Measurements from ENCODE around the gene TLR10. TPM values are rescaled to one million over a fixed set of nuclear protein-coding genes. Genes with fewer than 3 reads are reported as not detected.

Gene TLR10
- total and polyA plus RNA-seq, 9 donors: 0.18 to 0.74 (median 0.38) TPM

DNA sequence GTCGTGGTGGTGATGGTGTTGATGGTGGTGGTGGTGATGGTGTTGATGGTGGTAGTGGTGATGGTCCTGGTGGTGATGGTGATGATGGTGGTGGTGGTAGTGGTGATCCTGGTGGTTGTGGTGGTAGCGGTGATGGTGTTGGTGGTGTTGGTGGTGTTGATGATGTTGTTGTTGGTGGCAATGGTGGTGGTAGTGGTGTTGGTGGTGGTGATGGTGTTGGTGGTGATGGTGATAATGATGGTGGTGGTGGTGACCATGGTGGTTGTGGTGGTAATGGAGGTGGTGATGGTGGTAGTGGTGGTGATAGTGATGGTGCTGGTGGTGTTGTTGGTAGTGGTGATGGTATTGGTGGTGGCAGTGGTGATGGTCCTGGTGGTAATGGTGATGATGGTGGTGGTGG lies 49.1 kb downstream of the TLR10 start:
- no peak overlapping the region for H3K4me3 ChIP-seq (ENCODE audit: low read length)
- H3K4me1 ChIP-seq (ENCODE audit: control insufficient read depth, insufficient read depth, low read length): peaks cover 8% of the 10 kb centered on the region
- H3K9me3 ChIP-seq (replicated peaks; ENCODE audit: control insufficient read depth, low read depth, low read length): no peaks in the 10 kb centered on the region
- no peaks in the 10 kb centered on the region for H3K36me3 ChIP-seq (ENCODE audit: control insufficient read depth, insufficient read depth, low read length)
- no peak overlapping the region for H3K27ac ChIP-seq (ENCODE audit: low read length)
- DNase-seq: no peak
- 87% methylated on average over 2 of the region's 2 CpGs for WGBS (ENCODE audit: insufficient coverage)
- H3K27me3 ChIP-seq (ENCODE audit: control insufficient read depth, insufficient read depth, low read length): no peaks in the 10 kb centered on the region

GRCh38 chr4:38730830-38731646 lies 51.8 kb downstream of the TLR10 start:
- Histone ChIP-seq H3K9me3 (replicated peaks; ENCODE audit: control insufficient read depth, low read depth, low read length) (no peaks in the 10 kb centered on the region), H3K4me1 (ENCODE audit: control insufficient read depth, insufficient read depth, low read length) (peaks cover 8% of the 10 kb centered on the region), H3K27ac (ENCODE audit: low read length) (no peak overlapping the region), H3K4me3 (ENCODE audit: low read length) (no peak overlapping the region), H3K36me3 (ENCODE audit: control insufficient read depth, insufficient read depth, low read length) (no peaks in the 10 kb centered on the region), H3K27me3 (ENCODE audit: control insufficient read depth, insufficient read depth, low read length) (no peaks in the 10 kb centered on the region)
- WGBS (ENCODE audit: insufficient coverage): 25% methylated on average over 4 of the region's 23 CpGs
- peak; percentile 88 for DNase-seq

DNA sequence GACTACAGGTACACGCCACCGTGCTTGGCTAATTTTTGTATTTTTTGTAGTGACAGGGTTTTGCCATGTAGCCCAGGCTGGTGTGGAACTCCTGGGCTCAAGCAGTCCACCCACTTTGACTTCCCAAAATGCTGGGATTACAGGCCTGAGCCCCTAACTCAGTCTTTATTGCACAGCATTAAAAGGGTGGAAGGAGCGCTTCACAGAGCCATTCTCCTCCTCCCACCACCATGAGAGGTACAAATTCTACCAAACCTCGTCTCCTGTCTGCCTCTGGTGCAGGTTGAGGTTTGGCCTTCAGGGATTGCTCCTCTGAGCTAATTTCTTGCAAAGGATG lies 52.3 kb downstream of the TLR10 start:
- WGBS (ENCODE audit: insufficient coverage): 86% methylated on average over 2 of the region's 4 CpGs
- H3K4me3 ChIP-seq (ENCODE audit: low read length): no peak overlapping the region
- H3K9me3 ChIP-seq (replicated peaks; ENCODE audit: control insufficient read depth, low read depth, low read length): no peaks in the 10 kb centered on the region
- H3K36me3 ChIP-seq (ENCODE audit: control insufficient read depth, insufficient read depth, low read length): no peaks in the 10 kb centered on the region
- DNase-seq: no peak
- H3K4me1 ChIP-seq (ENCODE audit: control insufficient read depth, insufficient read depth, low read length): peaks cover 8% of the 10 kb centered on the region
- no peak overlapping the region for H3K27ac ChIP-seq (ENCODE audit: low read length)
- H3K27me3 ChIP-seq (ENCODE audit: control insufficient read depth, insufficient read depth, low read length): no peaks in the 10 kb centered on the region

DNA sequence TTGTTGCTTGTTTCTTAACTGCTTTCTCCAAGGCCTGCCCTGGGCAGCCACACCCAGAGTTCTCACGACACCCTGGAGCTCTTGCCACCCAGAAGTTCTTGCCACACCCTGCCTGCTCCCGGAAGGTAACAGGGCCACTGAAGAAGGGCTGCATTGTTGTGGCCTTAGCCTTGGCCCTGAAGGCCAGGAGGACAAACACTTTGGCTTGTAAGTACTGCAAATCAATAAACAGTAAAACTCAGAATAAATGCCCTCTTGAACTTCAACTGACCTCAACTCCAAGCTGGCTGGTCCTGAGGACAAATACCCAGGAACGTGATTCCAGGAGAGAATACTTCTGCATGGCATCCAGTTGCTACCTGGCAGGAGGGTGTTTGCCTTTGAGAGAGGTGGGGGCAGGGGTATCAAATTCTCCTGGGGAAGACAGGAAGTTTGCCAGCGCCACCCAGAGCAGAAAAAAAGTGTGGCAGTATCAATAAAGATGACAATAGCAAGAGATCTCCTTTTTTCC lies 54.1 kb downstream of the TLR10 start:
- Histone ChIP-seq H3K4me3 (ENCODE audit: low read length) (no peak overlapping the region), H3K9me3 (replicated peaks; ENCODE audit: control insufficient read depth, low read depth, low read length) (no peaks in the 10 kb centered on the region), H3K27me3 (ENCODE audit: control insufficient read depth, insufficient read depth, low read length) (no peaks in the 10 kb centered on the region), H3K36me3 (ENCODE audit: control insufficient read depth, insufficient read depth, low read length) (no peaks in the 10 kb centered on the region), H3K4me1 (ENCODE audit: control insufficient read depth, insufficient read depth, low read length) (peaks cover 8% of the 10 kb centered on the region), H3K27ac (ENCODE audit: low read length) (no peak overlapping the region)
- WGBS (ENCODE audit: insufficient coverage): 92% methylated on average over 3 of the region's 4 CpGs
- DNase-seq: no peak

DNA sequence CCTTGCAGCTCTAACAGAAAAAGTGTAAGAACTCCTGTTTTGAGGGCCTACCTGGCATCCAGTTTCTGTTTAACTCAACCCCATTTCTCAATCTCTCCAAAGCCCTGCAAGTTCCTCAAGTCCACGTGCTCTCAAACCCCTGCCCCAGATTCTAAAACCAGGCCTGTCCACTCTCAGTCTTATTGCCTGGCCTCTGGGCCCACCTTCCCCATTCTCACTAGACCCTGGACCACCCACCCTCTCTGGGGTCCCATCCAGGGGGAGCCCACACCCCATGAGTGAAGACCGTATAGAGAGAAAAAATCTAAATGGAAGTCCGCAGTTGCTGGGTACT lies 58.3 kb downstream of the TLR10 start:
- no peak for DNase-seq
- H3K36me3 ChIP-seq (ENCODE audit: control insufficient read depth, insufficient read depth, low read length): no peaks in the 10 kb centered on the region
- H3K27ac ChIP-seq (ENCODE audit: low read length): no peak overlapping the region
- 80% methylated on average over 3 of the region's 3 CpGs for WGBS (ENCODE audit: insufficient coverage)
- H3K27me3 ChIP-seq (ENCODE audit: control insufficient read depth, insufficient read depth, low read length): no peaks in the 10 kb centered on the region
- no peak overlapping the region for H3K4me3 ChIP-seq (ENCODE audit: low read length)
- no peaks in the 10 kb centered on the region for H3K9me3 ChIP-seq (replicated peaks; ENCODE audit: control insufficient read depth, low read depth, low read length)
- H3K4me1 ChIP-seq (ENCODE audit: control insufficient read depth, insufficient read depth, low read length): no peaks in the 10 kb centered on the region

DNA sequence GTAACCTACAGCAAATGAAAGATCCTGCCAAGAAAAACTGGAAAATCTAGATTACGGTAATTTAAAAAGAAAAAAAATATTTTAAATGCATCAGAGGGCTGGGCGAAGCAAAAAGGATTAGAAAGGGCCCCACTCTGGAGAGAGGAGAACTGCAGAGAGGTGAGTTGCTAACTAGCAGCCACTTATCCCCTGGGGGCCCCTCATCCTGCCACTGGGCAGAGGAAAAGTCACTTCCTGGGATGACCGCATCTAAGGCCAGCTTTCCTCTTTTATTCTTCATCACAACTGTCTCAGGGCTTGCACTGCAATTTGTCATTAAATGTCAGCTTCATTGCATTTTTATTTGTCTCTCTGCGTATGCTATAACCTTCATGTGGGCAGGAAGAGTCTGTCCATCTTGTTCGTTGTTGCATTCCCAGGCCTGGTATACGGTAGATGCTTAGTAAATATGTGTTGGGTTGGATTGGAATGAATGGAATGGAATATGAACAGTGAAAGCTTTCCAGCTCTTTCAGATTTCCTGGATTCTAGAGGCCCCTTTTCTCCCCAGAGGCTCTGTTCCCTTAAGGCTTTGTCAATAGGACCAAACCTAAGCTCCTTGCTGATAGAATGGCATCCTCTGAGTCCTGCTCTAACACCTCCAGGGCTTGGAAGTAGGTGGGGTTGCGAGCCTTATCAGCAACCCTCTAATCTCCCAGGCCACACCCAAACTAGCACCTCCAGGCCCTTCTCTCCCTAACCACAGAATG lies 58.9 kb downstream of the TLR10 start:
- DNase-seq: no peak
- H3K4me3 ChIP-seq (ENCODE audit: low read length): no peak overlapping the region
- H3K9me3 ChIP-seq (replicated peaks; ENCODE audit: control insufficient read depth, low read depth, low read length): no peaks in the 10 kb centered on the region
- no peaks in the 10 kb centered on the region for H3K27me3 ChIP-seq (ENCODE audit: control insufficient read depth, insufficient read depth, low read length)
- no peak overlapping the region for H3K27ac ChIP-seq (ENCODE audit: low read length)
- no peaks in the 10 kb centered on the region for H3K36me3 ChIP-seq (ENCODE audit: control insufficient read depth, insufficient read depth, low read length)
- 47% methylated on average over 3 of the region's 7 CpGs for WGBS (ENCODE audit: insufficient coverage)
- H3K4me1 ChIP-seq (ENCODE audit: control insufficient read depth, insufficient read depth, low read length): no peaks in the 10 kb centered on the region

DNA sequence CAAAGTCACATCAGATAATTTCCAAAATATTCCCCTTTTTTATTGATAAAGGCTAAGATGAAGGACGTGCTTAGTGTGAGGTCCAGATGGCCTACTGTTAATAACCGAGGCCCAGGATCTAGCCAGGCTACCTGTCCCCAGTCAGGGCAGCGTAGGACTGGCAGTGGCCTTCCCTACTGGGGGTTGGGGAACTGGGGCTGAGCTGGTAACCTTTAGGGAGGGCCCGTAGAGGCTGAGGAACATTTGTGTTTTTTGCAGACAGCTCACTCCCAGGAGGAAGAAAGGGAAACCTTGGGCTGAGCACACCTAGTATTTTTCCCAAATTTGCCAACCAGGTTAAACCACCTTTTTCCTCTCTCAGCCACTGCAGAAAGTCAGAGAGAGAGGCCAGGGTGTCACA lies 59.7 kb downstream of the TLR10 start:
- Histone ChIP-seq H3K4me3 (ENCODE audit: low read length) (no peak overlapping the region), H3K4me1 (ENCODE audit: control insufficient read depth, insufficient read depth, low read length) (no peaks in the 10 kb centered on the region), H3K27ac (ENCODE audit: low read length) (no peak overlapping the region), H3K27me3 (ENCODE audit: control insufficient read depth, insufficient read depth, low read length) (no peaks in the 10 kb centered on the region), H3K9me3 (replicated peaks; ENCODE audit: control insufficient read depth, low read depth, low read length) (no peaks in the 10 kb centered on the region), H3K36me3 (ENCODE audit: control insufficient read depth, insufficient read depth, low read length) (no peaks in the 10 kb centered on the region)
- WGBS (ENCODE audit: insufficient coverage): 82% methylated on average over 3 of the region's 4 CpGs
- no peak for DNase-seq

Other genes with a start within 250 kb of the TLR10 start
- 18.5 TPM for gene KLF3, start 118.8 kb downstream of the TLR10 start, total RNA-seq
- gene KLF3, start 118.8 kb downstream of the TLR10 start, polyA plus RNA-seq (ENCODE audit: insufficient read depth in 1 of 8, insufficient read length in 8 of 8, low replicate concordance in 1 of 8): 10 to 100 TPM; 25.4 to 43.2 (median 33.1) TPM
- gene TLR1, start 21.8 kb upstream of the TLR10 start, total RNA-seq: 4.7 TPM
- gene TLR1, start 21.8 kb upstream of the TLR10 start, polyA plus RNA-seq (ENCODE audit: insufficient read depth in 1 of 8, insufficient read length in 8 of 8, low replicate concordance in 1 of 8): 1 to 10 TPM; 2.3 to 3.5 (median 2.8) TPM
- 2.0 TPM for gene TLR6, start 73.8 kb upstream of the TLR10 start, total RNA-seq
- 1 to 10 TPM in 4 of 8 donors, under 1 TPM in 4; 0.79 to 1.5 (median 0.95) TPM for gene TLR6, start 73.8 kb upstream of the TLR10 start, polyA plus RNA-seq (ENCODE audit: insufficient read depth in 1 of 8, insufficient read length in 8 of 8, low replicate concordance in 1 of 8)
- 77.9 TPM for gene FAM114A1, start 84.8 kb upstream of the TLR10 start, total RNA-seq
- gene FAM114A1, start 84.8 kb upstream of the TLR10 start, polyA plus RNA-seq (ENCODE audit: insufficient read depth in 1 of 8, insufficient read length in 8 of 8, low replicate concordance in 1 of 8): 10 to 100 TPM; 44.9 to 73.1 (median 52.8) TPM
- gene TMEM156, start 249.4 kb upstream of the TLR10 start, total RNA-seq: 0.35 TPM
- gene TMEM156, start 249.4 kb upstream of the TLR10 start, polyA plus RNA-seq (ENCODE audit: insufficient read depth in 1 of 8, insufficient read length in 8 of 8, low replicate concordance in 1 of 8): under 1 TPM in 6 of 8 donors, not detected in 2; 0.09 to 0.62 (median 0.20) TPM